OCI-LY7 (cell line): Measurements from ENCODE around the gene OPRL1. TPM values are rescaled to one million over a fixed set of nuclear protein-coding genes. Genes with fewer than 3 reads are reported as not detected.

ENCODE experiments used
- BruUV-seq: library from RNA; stranded (reverse); fragments of 400-500 nt; replicated peaks from 2 replicates; lab custom pipeline; 2021; lab: Mats Ljungman, UMichigan
- CTCF ChIA-PET: fragments of 300-600 bp; sonication (Branson Sonifier 250); formaldehyde crosslinking; loops from one replicate; lab custom pipeline; 2022; ENCODE audit warnings: antibody characterized with exemption; ENCODE audit not compliant: unreplicated experiment; lab: Charles Lee
- POLR2A ChIA-PET: fragments of 300-600 bp; sonication (Branson Sonifier 250); formaldehyde crosslinking; loops from one replicate; lab custom pipeline; 2022; ENCODE audit warnings: antibody characterized with exemption; lab: Charles Lee
- DNase-seq: peaks from one replicate; pipeline ENCODE4 v3.0.0-alpha.2; 2015; ENCODE audit warnings: low spot score
- H2AFZ ChIP-seq: fragments of 200-600 bp; sonication (generic), shearing (Covaris generic); 2 replicates; pipeline ENCODE4 v1.6.1; 2014; ENCODE audit warnings: mild to moderate bottlenecking, antibody characterized with exemption, low read length, moderate library complexity
- H3K27ac ChIP-seq: fragments of 200-600 bp; sonication (generic); 2 replicates; pipeline ENCODE4 v1.5.1; 2014; ENCODE audit warnings: mixed run types, low read depth, mild to moderate bottlenecking, moderate library complexity, low read length, inconsistent platforms; ENCODE audit not compliant: poor library complexity, severe bottlenecking
- H3K36me3 ChIP-seq: fragments of 200-600 bp; sonication (generic); 2 replicates; pipeline ENCODE4 v1.6.1; 2014; ENCODE audit warnings: mild to moderate bottlenecking, antibody characterized with exemption, low read length, moderate library complexity, mixed read lengths; ENCODE audit not compliant: insufficient read depth
- H3K4me1 ChIP-seq: fragments of 200-600 bp; sonication (generic); 2 replicates; pipeline ENCODE4 v1.5.1; 2014; ENCODE audit warnings: mild to moderate bottlenecking, low read length; ENCODE audit not compliant: insufficient read depth, poor library complexity, severe bottlenecking
- H3K4me2 ChIP-seq: fragments of 200-600 bp; sonication (generic); 2 replicates; pipeline ENCODE4 v1.6.1; 2014; ENCODE audit warnings: mild to moderate bottlenecking, low read length
- H3K4me3 ChIP-seq: fragments of 200-600 bp; sonication (generic); 2 replicates; pipeline ENCODE4 v1.5.1; 2014; ENCODE audit warnings: mild to moderate bottlenecking, low read depth, low read length; ENCODE audit not compliant: poor library complexity, severe bottlenecking
- H3K79me2 ChIP-seq: fragments of 200-600 bp; sonication (generic); 2 replicates; pipeline ENCODE4 v1.6.1; 2016; ENCODE audit warnings: low read depth, mild to moderate bottlenecking, low read length, moderate library complexity, mixed read lengths; ENCODE audit not compliant: insufficient read depth
- H3K9me2 ChIP-seq: fragments of 200-600 bp; sonication (generic); 2 replicates; pipeline ENCODE4 v1.6.1; 2016; ENCODE audit warnings: mild to moderate bottlenecking, low read length, mixed read lengths; ENCODE audit not compliant: insufficient read depth
- H3K9me3 ChIP-seq: fragments of 200-600 bp; sonication (generic); 2 replicates; pipeline ENCODE4 v1.6.1; 2014; ENCODE audit warnings: mild to moderate bottlenecking, mixed run types, low read length, mixed read lengths
- H4K20me1 ChIP-seq: fragments of 200-600 bp; sonication (generic); 2 replicates; pipeline ENCODE4 v1.6.1; 2014; ENCODE audit warnings: mild to moderate bottlenecking, antibody characterized with exemption, low read length, moderate library complexity, mixed read lengths; ENCODE audit not compliant: insufficient read depth
- CTCF ChIP-seq: fragments of 200-600 bp; sonication (generic); conservative IDR thresholded peaks from 2 replicates; pipeline ENCODE4 v1.5.1; 2014; ENCODE audit warnings: mild to moderate bottlenecking, antibody characterized with exemption, low read length, moderate library complexity, mixed read lengths
- EZH2phosphoT487 ChIP-seq: fragments of 200-600 bp; sonication (generic); IDR thresholded peaks from 2 replicates; pipeline ENCODE4 v1.6.1; 2018; ENCODE audit warnings: low read depth, borderline replicate concordance, mild to moderate bottlenecking, mixed run types, antibody characterized with exemption, low read length, moderate library complexity, mixed read lengths
- intact Hi-C: fragments of 100-400 bp; cut with micrococcal nuclease; formaldehyde crosslinking; loops from one replicate; pipeline ENCODE4 v1.10.0; 2022; ENCODE audit not compliant: unreplicated experiment
- total RNA-seq, 2 experiments: library from RNA; depleted of rRNA in 1 of 2; stranded (reverse); fragments of >200 nt in 1 of 2; shearing (Covaris generic) in 1 of 2; gene quantifications; 2 replicates each; pipeline ENCODE4 v1.2.3, GENCODE V29; 2014 to 2022

The OPRL1 gene
- total RNA-seq, 2 experiments from 2014 or later = 6.4 to 7.6 TPM

- TF ChIP-seq CTCF (no peak), EZH2phosphoT487 (no peak)
- Histone ChIP-seq H4K20me1 (no peaks in the 10 kb centered on the region), H3K36me3 (no peaks in the 10 kb centered on the region), H3K79me2 (no peaks in the 10 kb centered on the region), H3K9me3 (no peaks in the 10 kb centered on the region), H2AFZ (no peak overlapping the region), H3K4me1 (peaks cover 4% of the 10 kb centered on the region), H3K4me2 (no peak overlapping the region), H3K4me3 (no peak overlapping the region), H3K9me2 (no peaks in the 10 kb centered on the region), H3K27ac (no peak overlapping the region)
- POLR2A ChIA-PET = no interaction called here
- DNase-seq = no peak
- no TSS peak for BruUV-seq
- intact Hi-C loops = no loop called here
- CTCF ChIA-PET = interaction anchor here (0.7 kb wide), 1 partner anchor 21 kb away, joined by 3 read pairs; no protein-coding TSS in a partner anchor
These were observed 33.0 kb downstream of the OPRL1 start for GRCh38 chr20:64112691-64113443.

- ChIA-PET POLR2A (no interaction called here), CTCF (interaction anchor here (0.7 kb wide), 1 partner anchor 22 kb away, joined by 3 read pairs; no protein-coding TSS in a partner anchor)
- intact Hi-C loops = no loop called here
- TF ChIP-seq EZH2phosphoT487 (no peak), CTCF (no peak)
- DNase-seq = no peak
- H3K27ac ChIP-seq = no peak overlapping the region
- no peaks in the 10 kb centered on the region for H3K9me2 ChIP-seq
- no TSS peak for BruUV-seq
- H3K4me2 ChIP-seq = no peak overlapping the region
- H3K9me3 ChIP-seq = no peaks in the 10 kb centered on the region
- no peaks in the 10 kb centered on the region for H3K4me1 ChIP-seq
- H3K4me3 ChIP-seq = no peak overlapping the region
- no peak overlapping the region for H2AFZ ChIP-seq
- no peaks in the 10 kb centered on the region for H4K20me1 ChIP-seq
- H3K79me2 ChIP-seq = no peaks in the 10 kb centered on the region
- no peaks in the 10 kb centered on the region for H3K36me3 ChIP-seq
These were observed 33.5 kb downstream of the OPRL1 start for GRCh38 chr20:64113444-64113775.

GRCh38 chr20:64113796-64114355 lies 34.0 kb downstream of the OPRL1 start:
- CTCF ChIA-PET = interaction anchor here (0.7 kb wide), 1 partner anchor 22 kb away, joined by 3 read pairs; no protein-coding TSS in a partner anchor
- H3K9me2 ChIP-seq = no peaks in the 10 kb centered on the region
- no peak overlapping the region for H3K4me2 ChIP-seq
- no peaks in the 10 kb centered on the region for H3K4me1 ChIP-seq
- DNase-seq = no peak
- POLR2A ChIA-PET = no interaction called here
- intact Hi-C loops = no loop called here
- H3K27ac ChIP-seq = no peak overlapping the region
- H4K20me1 ChIP-seq = no peaks in the 10 kb centered on the region
- no peaks in the 10 kb centered on the region for H3K79me2 ChIP-seq
- no peaks in the 10 kb centered on the region for H3K9me3 ChIP-seq
- no peak for TF ChIP-seq EZH2phosphoT487
- no peak for TF ChIP-seq CTCF
- BruUV-seq = no TSS peak
- H3K4me3 ChIP-seq = no peak overlapping the region
- H2AFZ ChIP-seq = no peak overlapping the region
- no peaks in the 10 kb centered on the region for H3K36me3 ChIP-seq
